Measurements from ENCODE around the gene DPF3.

DPF3 gene

DNA sequence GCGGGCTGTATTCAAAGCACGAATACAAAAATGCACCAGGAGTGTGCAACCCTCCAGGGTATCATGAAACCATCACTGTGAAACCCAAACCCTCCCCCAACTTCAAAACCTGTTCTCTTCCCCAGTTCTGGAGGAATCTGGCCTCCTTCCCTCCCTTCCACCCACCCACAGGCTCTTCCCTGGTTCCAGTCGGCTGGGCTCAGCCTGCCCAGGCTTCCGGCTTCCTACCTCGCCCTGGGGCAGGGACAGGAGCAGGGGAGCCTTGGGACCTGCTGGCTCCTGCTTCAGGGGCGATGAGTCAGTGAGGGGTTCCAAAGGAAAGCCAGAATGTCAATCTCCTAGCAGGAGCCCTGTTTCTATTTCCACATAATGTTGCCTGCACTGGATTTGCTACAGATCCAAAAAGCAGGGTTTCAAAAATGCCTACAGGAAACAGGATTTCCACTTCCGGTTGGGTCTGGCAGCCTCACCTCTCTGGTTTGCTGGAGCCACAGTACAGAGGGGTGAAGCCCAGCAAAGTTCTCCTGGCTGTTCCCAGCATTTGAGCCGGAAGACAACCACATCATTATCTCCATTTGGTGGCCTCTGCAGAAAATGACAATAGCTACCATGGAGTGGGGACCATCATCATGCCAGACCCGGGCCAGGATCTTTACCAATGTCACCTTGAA, 278.3 kb downstream of the DPF3 start:
- no peak for DNase-seq (ENCODE audit: low read depth)

DNA sequence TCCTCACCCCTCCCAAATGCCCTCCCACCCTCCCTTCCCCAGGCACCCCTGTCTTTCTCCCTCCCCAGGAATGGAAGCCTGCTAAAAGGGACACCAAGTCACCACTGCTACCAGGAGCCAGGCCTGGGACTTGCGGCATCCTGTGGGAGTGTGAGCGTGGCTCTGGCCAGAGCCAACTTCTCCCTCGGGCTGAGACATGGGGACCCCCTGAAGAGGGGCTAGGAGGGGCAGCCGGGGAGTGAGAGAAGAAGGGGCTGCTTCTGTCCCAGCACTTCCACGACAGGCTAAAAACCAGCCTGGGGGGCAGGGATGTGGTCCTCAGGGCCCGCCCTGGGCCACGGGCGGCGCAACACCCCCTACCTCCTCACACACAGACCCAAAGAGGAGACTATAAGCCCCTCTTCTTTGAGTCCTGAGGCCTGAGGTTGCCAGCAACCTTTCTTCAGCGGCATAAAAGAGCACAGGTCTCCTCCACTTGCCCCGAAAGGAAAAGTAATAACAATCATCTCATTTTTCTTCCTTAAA, 278.9 kb downstream of the DPF3 start:
- DNase-seq (ENCODE audit: low read depth): no peak

DNA sequence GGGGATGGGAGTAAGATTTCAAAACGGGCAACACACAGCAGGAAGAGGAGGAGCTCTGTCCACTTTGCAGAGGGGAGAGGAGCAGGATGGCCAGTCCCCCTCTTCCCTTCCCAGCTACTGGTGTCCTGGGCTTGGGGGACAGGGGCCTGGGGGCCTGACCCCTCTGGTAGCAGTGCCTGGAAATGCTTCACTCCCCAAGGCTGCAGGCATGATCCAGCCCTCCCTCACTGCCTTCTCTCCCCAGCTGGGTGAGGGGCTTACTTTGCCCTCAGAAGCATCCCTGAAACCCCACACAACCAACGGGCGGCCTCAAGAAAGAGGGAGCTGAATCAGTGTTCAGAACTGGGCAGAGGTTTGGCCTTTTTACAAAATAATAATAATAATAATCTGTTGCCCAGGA, 279.5 kb downstream of the DPF3 start:
- DNase-seq (ENCODE audit: low read depth): no peak

DNA sequence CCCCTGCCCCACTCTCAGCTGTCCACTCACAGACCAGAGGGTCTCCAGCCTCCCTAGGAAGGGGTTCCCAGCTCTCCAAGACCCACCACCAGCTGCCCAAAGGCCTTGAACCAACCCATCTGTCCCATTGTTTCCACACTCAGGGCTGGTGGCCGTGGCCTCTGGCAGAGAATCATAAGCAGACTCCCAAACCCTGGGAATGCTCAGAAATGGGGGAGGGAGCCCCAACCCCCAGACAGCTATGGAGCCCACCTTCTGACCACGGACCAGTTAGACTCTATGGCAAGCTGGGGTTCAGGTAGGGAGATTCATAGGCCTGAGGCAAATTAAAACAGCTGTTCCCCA, 280.0 kb downstream of the DPF3 start:
- no peak for DNase-seq (ENCODE audit: low read depth)

DNA sequence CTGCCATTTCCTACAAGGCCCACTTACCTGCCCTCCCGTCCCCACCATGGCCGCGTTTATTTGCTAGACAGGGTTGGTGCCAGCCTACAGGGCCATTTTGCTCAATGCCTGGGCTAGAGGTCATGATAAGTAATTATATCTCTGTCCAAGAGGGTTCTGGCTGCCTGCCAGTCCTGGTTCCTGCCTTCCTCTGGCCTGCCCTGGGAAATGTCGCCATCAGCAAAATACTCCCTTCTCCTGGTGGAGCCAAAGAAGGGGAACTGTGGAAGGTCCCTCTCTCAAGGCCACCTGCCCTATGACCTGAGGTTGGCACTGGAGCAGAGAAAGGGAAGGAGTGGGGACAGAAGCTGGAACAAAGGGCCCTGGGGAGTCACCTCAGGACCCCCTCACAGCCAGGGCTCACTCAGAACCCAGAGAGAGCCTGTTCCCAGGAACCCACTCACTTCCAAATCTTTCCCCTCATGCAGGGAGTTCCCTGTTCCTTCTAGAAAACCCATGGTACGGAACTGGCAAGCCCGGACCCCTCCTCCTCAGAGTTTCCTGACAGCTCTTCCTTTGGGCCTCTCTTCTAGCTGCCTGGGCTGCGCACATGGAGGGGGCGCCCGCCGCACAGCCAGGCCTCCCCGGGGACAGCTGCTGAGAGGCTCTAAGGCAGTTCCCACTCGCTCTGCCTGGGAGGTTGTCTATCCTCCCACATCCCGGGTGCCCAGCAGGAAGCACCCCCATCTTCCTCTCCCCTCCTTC, 280.5 kb downstream of the DPF3 start:
- no peak for DNase-seq (ENCODE audit: low read depth)

DNA sequence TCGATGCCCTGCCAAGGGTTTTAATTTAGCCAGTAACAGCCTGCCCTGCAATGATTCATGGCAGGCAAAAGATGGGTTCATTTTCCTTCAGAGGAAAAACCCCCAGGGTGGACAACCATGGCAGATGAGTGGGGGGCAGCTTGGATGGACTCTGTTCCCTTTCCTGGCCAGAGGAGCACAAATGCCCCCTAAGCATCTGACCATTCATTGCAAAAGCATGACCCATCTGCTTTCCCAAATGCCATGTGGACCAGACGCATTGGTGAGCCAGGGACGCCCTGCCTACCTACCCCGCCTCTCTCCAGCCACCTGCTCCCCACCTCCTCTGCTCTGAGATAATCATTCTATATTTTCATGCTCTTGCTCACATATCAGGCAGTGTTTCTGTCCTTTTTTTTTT, 281.9 kb downstream of the DPF3 start:
- no peak for DNase-seq (ENCODE audit: low read depth)

DNA sequence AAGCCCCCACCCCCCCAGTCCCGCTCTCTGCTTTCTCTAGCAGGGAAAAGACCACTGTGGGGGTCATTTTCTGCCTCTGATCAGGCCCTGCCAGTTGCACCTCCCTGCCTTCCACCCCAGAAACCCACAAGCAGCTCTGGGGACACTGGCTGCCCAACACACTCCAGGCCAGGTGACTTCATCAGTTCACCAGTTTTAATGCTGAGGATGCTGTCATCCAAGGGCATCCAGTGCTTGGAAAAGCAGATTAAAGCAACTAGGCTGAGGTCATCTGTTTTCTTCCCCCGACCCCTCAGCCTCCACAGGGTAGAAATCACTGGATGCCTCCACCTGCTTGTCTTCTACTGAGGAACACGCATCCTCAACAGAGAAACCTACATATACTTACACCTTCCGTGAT, 282.4 kb downstream of the DPF3 start:
- DNase-seq (ENCODE audit: low read depth): no peak

DNA sequence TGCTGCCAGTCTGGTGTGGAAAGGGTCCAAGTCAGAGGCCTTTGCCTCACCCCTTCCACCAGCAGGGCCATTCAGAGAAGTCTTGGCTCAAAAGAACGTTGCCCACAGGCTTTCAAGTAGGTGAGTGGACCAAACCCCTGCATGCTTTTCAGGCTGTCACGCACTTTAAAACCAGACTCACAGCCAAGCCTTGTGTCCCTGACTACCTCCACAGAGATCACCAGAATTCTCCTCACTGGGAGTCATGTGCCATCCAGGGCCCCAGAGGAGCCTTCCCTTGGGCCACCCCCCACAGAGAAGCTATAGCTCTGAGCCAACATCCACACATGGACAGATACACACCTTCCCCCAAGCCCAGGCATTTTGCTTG, 283.1 kb downstream of the DPF3 start:
- no peak for DNase-seq (ENCODE audit: low read depth)

DNA sequence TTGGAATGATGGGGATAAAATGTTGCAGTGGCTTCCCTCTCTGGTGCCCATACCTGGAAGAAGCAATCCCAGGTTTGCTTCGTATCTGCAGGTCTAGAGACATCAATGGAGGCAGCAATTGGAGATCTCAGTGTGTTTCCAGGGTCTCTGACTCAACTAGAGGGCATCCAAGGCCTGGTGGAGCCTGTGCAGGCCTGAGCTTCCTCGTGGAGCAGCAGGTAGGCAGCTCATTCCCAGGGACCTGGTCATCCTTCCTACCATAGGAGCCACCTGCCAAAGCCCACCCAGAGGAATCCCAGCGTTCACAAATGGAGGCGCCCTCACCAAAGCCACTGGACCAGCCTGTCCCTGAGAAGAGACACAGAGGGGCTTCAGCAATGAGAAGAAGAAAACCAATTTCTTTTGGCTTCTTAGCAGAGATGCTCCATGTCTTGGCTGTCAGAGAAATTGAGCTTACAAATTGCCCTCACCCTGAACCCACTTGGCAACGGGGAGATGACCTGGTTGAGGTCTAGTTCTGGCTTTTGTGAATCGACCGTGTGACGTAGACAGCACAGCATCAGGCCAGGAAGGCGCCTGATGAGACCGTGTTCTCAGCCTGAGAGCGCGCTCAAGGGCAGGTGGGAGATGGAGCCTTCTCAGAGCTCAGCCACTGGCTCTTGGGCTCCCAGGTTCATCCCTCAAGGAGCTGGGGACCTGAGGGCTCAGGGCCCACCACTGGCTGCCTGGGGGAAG, 283.6 kb downstream of the DPF3 start:
- no peak for DNase-seq (ENCODE audit: low read depth)

DNA sequence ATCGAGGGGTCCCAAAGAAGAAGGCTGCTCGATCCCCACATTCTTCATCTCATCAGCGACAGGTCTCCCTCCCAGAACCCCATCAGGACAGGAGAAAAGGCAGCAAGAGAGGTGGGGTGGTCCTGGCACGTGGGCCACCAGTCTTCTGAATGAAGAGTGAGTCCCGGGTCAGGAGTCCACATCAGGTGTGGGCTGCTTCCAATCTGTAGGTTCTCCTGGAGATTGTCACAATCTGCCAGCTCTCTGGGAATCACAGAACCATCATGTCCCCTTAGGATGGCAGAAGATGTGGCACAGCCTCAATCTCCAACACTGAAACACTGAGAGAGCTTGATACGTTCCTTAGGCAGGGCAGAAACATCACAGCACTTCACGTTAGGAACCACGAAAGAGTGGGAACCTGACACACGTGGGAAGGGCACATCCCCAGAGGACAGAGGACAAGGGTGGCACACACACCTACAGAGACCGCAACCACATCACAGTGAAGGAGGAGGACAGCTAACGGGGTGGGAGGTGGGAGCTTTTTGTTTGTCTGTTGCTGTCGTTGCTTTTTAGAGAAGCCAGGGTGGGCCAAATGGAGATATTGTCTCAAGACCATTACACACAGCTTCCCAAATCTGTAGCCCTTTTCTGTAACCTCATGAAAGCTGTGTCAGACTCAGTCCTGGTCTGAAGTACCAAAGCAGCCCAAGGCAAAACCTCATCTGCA, 284.5 kb downstream of the DPF3 start:
- DNase-seq (ENCODE audit: low read depth): no peak

DNA sequence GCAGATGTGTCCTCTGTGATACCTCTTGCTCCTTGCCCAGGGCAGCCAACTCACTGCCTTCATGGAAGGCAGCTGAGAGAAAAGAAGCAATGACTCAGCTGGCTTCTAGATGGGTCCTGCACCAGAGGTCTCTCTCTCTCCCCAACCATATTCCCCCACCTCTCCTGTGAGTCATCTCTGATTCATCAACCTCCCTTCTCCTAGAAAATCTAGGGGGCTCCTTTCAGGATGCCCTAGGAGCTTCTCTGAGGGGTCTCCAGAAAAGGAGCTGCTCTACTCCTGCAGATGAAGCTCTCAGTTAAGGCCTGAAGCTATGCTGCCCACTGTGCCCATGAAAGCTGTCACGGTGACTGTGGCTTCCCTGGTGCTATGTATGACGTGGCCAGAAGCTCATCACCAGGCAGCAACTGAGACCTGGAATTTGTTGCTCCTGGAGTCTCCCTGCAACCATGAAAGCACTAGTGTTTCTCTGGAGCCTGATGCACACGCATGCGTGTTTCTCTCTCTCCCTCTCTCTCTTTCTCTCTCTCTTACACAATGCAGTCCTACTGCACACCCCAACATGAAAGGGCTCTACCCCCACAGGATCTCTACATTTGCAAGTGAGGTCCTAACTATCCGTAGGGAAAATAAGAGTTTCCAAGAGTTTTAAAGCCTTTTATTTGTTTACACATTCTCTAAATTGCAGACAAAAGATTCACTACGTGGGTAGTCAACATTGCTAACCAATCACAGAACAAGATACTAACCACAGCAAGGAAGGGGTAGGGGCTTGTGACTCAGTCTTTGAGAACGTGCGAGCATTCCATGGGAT, 285.3 kb downstream of the DPF3 start:
- no peak for DNase-seq (ENCODE audit: low read depth)

DNA sequence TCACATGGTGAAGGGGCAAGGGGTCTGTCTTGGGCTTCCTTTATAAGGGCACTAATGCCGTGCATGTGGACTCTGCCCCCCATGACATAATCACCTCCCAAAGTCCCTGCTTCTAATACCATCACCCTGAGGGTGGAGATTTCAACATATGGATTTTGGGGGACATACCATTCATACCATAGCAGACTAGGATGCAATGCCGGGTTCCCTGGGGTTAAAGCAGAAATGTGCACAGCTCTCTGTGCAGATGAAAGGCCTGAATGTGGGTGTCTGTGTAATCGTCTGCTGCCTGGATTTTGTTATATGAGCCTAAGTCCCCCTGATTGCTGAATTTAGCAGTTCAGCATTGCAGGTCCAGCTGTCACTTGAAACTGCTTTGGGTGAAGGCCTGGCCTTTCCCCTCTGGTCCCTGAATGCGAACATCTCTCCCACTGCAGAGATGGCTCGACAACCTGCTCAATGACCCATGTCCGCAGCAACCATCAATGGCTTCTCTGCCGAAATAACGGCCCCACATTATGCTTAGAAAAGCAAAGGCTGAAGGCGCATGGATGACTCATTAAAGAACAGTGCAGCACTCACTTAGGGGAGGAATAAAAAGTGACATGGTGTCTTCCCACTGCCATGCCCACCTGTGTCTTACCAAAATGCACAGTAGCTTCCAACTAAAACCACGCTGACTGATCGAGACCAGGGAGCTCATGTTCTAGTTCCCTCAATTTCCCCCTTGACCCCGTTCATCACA, 286.3 kb downstream of the DPF3 start:
- no peak for DNase-seq (ENCODE audit: low read depth)

DNA sequence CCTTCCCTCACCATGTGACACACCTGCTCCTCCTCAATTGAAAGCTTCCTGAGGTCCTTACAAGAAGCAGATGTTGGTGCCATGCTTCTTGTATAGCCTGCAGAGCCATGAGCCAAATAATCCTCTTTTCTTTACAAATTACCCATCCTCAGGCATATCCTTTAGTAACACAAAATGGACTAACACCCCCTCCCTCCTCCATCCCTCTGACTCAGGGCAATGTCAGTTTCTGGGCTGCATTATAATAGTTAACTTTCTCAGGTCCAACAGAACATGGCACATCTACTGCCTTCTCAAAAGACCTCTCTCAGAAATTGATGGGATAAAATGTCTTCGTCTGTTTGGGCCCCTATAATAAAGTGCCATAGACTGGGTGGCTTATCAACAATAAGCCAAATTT, 287.0 kb downstream of the DPF3 start:
- no peak for DNase-seq (ENCODE audit: low read depth)

DNA sequence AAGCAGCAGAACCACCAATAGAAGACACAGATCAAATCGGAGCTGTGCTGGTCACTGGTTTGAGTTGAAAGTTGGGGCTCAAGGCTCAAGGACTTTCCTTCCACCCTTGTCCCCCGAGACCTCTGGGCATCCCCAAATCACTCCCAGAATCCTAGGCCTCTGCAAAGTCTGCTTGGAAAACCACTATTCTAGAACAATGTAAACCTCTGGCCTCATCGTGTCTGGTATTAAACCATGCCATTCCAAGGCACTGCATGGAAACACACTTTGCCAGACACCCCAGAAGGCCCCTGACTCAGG, 288.0 kb downstream of the DPF3 start:
- no peak for DNase-seq (ENCODE audit: low read depth)

DNA sequence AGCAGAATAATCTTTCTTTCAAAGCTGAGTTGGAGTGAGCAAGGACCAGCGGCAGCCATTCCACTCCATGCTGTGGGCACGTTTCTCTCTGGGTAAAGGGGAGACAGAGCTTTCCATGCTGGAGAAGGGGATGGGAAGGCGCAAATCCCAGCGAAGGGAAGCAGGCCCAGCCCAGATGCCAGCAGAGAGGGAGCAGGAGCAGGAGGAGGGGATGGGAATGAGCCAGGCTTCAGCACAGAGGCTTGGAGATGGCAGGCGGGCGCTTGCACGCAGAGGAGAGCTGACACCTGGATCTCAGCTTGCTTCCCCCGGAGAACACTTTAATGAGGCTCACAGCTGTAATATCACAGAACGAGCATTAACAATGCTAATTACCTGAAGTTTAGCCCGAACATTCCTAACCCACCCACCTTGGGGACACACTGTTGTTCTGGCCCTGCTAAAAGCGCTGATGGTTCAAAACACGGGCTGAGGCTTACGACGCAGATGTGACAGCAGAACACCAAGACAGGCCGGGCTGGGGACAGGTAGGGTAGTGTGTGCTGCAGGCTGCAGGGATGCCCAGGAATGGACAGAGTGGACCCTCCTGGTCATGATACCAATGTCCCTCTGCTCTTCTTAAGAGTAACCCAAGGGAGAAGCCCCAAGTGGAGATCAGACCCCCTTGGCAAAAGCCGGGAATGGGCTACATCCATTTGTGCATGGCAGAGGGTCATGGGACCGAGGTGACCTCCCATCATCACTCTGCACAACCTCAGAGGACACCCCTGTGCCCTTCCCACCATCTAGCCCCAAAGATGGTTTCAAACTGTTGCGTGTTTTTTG, 288.6 kb downstream of the DPF3 start:
- DNase-seq (ENCODE audit: low read depth): no peak

DNA sequence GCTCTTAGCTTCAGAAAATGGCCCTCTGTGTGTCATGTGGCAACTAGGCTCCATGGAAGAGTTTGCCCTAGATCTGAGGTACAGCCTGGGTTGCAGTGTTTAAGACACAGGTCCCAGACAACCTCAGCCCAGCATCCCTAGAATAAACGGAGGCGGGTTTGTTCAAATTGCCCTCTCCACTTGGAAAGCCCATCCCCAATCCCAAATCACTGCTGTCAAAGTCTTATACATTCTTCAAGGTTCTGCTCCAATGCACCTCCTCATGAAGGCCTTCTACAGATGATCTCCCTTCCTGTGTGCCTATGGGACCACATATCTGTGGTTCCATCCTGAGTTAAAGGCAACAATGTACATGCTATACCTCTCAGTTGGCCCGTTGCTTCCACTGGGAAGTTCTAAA, 289.8 kb downstream of the DPF3 start:
- no peak for DNase-seq (ENCODE audit: low read depth)

DNA sequence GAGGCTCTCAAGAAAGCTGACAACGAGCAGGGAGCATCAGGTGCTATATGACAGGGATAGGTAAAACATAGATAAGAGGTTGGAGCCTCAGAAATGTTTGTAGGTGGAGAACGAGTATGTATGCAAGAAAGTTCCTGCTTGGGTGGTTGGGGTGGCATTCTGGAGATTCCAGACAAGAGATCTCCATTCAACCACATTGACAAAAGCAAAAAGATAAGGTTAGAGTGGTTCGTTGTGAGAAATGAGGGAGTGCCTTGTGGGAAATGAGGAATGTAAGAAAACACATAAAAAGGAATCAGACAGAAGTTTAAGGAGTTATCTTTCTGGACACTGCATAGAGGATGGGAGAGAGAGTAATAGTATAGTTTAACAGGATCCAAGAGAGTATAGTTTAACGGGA, 290.3 kb downstream of the DPF3 start:
- DNase-seq (ENCODE audit: low read depth): no peak

DNA sequence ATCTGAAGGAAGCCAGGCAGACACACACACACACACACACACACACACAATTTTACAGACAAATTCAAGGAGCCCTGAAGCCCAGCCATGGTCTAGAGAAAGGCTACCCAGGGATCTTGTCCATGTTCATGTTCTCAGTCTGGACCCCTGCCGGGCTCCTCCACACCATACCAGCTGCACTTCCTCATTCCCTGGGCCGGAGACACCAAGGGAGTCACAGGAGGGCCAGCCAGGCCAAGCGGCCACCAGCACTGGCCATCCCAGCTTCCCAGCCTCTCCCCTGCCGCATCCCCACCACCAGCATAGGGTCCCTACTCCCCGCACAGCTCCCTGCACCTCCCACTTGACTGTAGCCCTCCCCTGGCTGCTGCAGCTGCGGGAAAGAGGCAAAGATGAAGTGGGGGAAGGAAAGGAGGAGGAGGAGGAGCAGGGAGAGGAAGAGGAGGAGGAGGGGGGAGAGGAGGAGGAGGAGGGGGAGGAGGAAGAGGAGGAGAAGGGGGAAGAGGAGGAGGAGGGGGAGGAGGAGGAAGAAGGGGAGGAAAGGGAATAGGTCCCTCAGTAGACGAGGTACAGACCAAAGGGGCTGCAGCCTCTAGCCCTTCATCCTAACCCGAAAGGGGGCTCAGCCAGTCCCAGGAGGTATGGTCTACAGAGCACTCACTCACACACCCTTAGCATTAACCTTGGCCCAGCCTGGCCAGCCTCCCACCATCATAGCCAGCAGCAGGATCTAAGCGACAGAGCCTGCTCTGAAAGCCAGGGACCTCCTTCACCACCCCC, 293.2 kb downstream of the DPF3 start:
- DNase-seq (ENCODE audit: low read depth): no peak
